SK-N-SH (cell line): Measurements from ENCODE around the gene HDGFL3. TPM values are rescaled to one million over a fixed set of nuclear protein-coding genes. Genes with fewer than 3 reads are reported as not detected.

Experiments used
- CTCF ChIA-PET: fragments of 300-600, 350-600 bp; formaldehyde crosslinking; extraction: SDS; loops from one replicate; lab custom pipeline; 2021; lab: Yijun Ruan, JAX
- POLR2A ChIA-PET: fragments of 350-600 bp; sonication (Branson Sonifier 250); formaldehyde crosslinking; extraction: SDS; loops from one replicate; lab custom pipeline; 2020; ENCODE audit warnings: antibody characterized with exemption, inconsistent platforms; lab: Yijun Ruan, JAX
- DNase-seq: peaks from one replicate; pipeline ENCODE4 v3.0.0; 2012
- H2AFZ ChIP-seq: fragments of 200-600 bp; sonication (generic); 2 replicates; pipeline ENCODE4 v1.8.1; 2016; ENCODE audit warnings: antibody characterized with exemption, mild to moderate bottlenecking, low read depth
- H3F3A ChIP-seq: fragments of 200-600 bp; sonication (generic); replicated peaks from 2 replicates; pipeline ENCODE3; 2016; ENCODE audit warnings: antibody characterized with exemption, mild to moderate bottlenecking; ENCODE audit not compliant: insufficient read depth
- H3K27ac ChIP-seq, 2 experiments: fragments of 200-500 bp in 1 of 2; fragments of 200-600 bp in 1 of 2; sonication (Bioruptor generic) in 1 of 2; sonication (generic), shearing (Covaris generic) in 1 of 2; 2 replicates each; pipeline versions ENCODE4 v1.5.1 to v1.6.1; 2014 to 2016; ENCODE audit warnings: low read depth in 2 of 2, inconsistent platforms in 1 of 2, low read length in 1 of 2, mild to moderate bottlenecking in 1 of 2, mixed read lengths in 1 of 2
- H3K27me3 ChIP-seq: fragments of 200-600 bp; sonication (generic), shearing (Covaris generic); 2 replicates; pipeline ENCODE4 v1.6.1; 2016; ENCODE audit warnings: mixed run types; ENCODE audit not compliant: insufficient read depth
- H3K36me3 ChIP-seq, 2 experiments: fragments of 200-500 bp in 1 of 2; fragments of 200-600 bp in 1 of 2; sonication (Bioruptor generic) in 1 of 2; sonication (generic) in 1 of 2; replicated peaks in 1 of 2; 2 replicates each; pipeline versions ENCODE3 to v1.5.1; 2014 to 2016; ENCODE audit warnings: low read length in 1 of 2, mild to moderate bottlenecking in 1 of 2; ENCODE audit not compliant: insufficient read depth in 2 of 2, control insufficient read depth in 1 of 2
- H3K4me1 ChIP-seq, 2 experiments: fragments of 200-500 bp in 1 of 2; fragments of 200-600 bp in 1 of 2; sonication (Bioruptor generic) in 1 of 2; sonication (generic), shearing (Covaris generic) in 1 of 2; 2 replicates each; pipeline versions ENCODE4 v1.5.1 to v1.6.1; 2014 to 2016; ENCODE audit warnings: low read depth in 1 of 2, low read length in 1 of 2, mixed run types in 1 of 2; ENCODE audit not compliant: insufficient read depth in 2 of 2, control insufficient read depth in 1 of 2
- H3K4me2 ChIP-seq: fragments of 200-600 bp; sonication (generic), shearing (Covaris generic); 2 replicates; pipeline ENCODE4 v1.6.1; 2017; ENCODE audit warnings: mixed run types
- H3K4me3 ChIP-seq, 2 experiments: fragments of 200-500 bp in 1 of 2; fragments of 200-600 bp in 1 of 2; sonication (Bioruptor generic) in 1 of 2; sonication (generic), shearing (Covaris generic) in 1 of 2; 2 replicates each; pipeline versions ENCODE4 v1.5.1 to v1.8.1; 2014 to 2016; ENCODE audit warnings: low read depth in 2 of 2, inconsistent platforms in 1 of 2, low read length in 1 of 2, mild to moderate bottlenecking in 1 of 2, mixed read lengths in 1 of 2, moderate library complexity in 1 of 2
- H3K79me2 ChIP-seq: fragments of 200-600 bp; sonication (generic); 2 replicates; pipeline ENCODE4 v1.8.1; 2017; ENCODE audit warnings: mild to moderate bottlenecking; ENCODE audit not compliant: insufficient read depth
- H3K9ac ChIP-seq: fragments of 200-600 bp; sonication (generic); 2 replicates; pipeline ENCODE4 v1.6.1; 2017; ENCODE audit warnings: mixed run types
- H3K9me2 ChIP-seq: fragments of 200-600 bp; sonication (generic); 2 replicates; pipeline ENCODE4 v1.6.1; 2017; ENCODE audit warnings: mixed run types
- H3K9me3 ChIP-seq: fragments of 200-600 bp; sonication (generic); 2 replicates; pipeline ENCODE4 v1.6.1; 2017; ENCODE audit warnings: mixed run types, mild to moderate bottlenecking, moderate library complexity
- H4K20me1 ChIP-seq: fragments of 200-600 bp; sonication (generic); 2 replicates; pipeline ENCODE4 v1.6.1; 2017; ENCODE audit warnings: mild to moderate bottlenecking, mixed run types; ENCODE audit not compliant: insufficient read depth
- ELF1 ChIP-seq: IDR thresholded peaks from 2 replicates; pipeline ENCODE4 v1.4.0; 2012
- EZH2phosphoT487 ChIP-seq: fragments of 200-600 bp; sonication (generic); IDR thresholded peaks from 2 replicates; pipeline ENCODE4 v1.6.1; 2017; ENCODE audit warnings: low read depth, mixed run types, mild to moderate bottlenecking, antibody characterized with exemption, moderate library complexity, borderline replicate concordance
- FOSL2 ChIP-seq: IDR thresholded peaks from 2 replicates; pipeline ENCODE4 v1.4.0; 2012; ENCODE audit warnings: low read depth, mild to moderate bottlenecking, moderate library complexity, borderline replicate concordance
- FOXJ3 ChIP-seq: sonication (generic); formaldehyde crosslinking; IDR thresholded peaks from 2 replicates; pipeline ENCODE4 v1.5.1; 2020; ENCODE audit warnings: mild to moderate bottlenecking, missing genetic modification reagents
- JUND ChIP-seq: IDR thresholded peaks from 2 replicates; pipeline ENCODE4 v1.4.0; 2012
- MAX ChIP-seq: IDR thresholded peaks from 2 replicates; pipeline ENCODE4 v1.4.0; 2012; ENCODE audit warnings: low read depth
- MXI1 ChIP-seq: IDR thresholded peaks from 2 replicates; pipeline ENCODE4 v1.6.1; 2012; ENCODE audit warnings: mild to moderate bottlenecking, low read depth, low read length, improper control_type of control experiment
- NFIC ChIP-seq: IDR thresholded peaks from 2 replicates; pipeline ENCODE4 v1.4.0; 2012; ENCODE audit warnings: borderline replicate concordance
- RAD21 ChIP-seq: IDR thresholded peaks from 2 replicates; pipeline ENCODE4 v1.6.1; 2012; ENCODE audit warnings: mild to moderate bottlenecking, low read length
- RCOR1 ChIP-seq: fragments of 150-350 bp; IDR thresholded peaks from 2 replicates; pipeline ENCODE4 v1.6.1; 2017; ENCODE audit warnings: antibody characterized with exemption, low read length
- RFX5 ChIP-seq: IDR thresholded peaks from 2 replicates; pipeline ENCODE4 v1.6.1; 2012; ENCODE audit warnings: mild to moderate bottlenecking, improper control_type of control experiment, low read length
- RXRA ChIP-seq: IDR thresholded peaks from 2 replicates; pipeline ENCODE4 v1.4.0; 2012; ENCODE audit warnings: low read depth, mild to moderate bottlenecking, borderline replicate concordance
- USF1 ChIP-seq: IDR thresholded peaks from 2 replicates; pipeline ENCODE4 v1.4.0; 2012; ENCODE audit warnings: low read depth, borderline replicate concordance
- YY1 ChIP-seq: IDR thresholded peaks from 2 replicates; pipeline ENCODE4 v1.4.0; 2012; ENCODE audit warnings: low read depth, mild to moderate bottlenecking
- WGBS: methylation state at CpG from one replicate; pipeline ENCODE4 v1.1.6; 2017; ENCODE audit warnings: low lambda C conversion rate; 5-methylcytosine and 5-hydroxymethylcytosine counted together
- polyA plus RNA-seq, 3 experiments: library from polyadenylated mRNA; depleted of rRNA; stranded (reverse); fragments of >200 nt; gene quantifications; 2 replicates each; pipeline ENCODE4 v1.2.3, GENCODE V29; 2012
- TF ChIP-seq, protein P1 (sequence below): IDR thresholded peaks from 2 replicates; pipeline ENCODE4; 2012

HDGFL3 gene
- polyA plus RNA-seq, 1 of the 3 experiments (the other 2 are of a cell fraction) = 8.0 TPM

DNA sequence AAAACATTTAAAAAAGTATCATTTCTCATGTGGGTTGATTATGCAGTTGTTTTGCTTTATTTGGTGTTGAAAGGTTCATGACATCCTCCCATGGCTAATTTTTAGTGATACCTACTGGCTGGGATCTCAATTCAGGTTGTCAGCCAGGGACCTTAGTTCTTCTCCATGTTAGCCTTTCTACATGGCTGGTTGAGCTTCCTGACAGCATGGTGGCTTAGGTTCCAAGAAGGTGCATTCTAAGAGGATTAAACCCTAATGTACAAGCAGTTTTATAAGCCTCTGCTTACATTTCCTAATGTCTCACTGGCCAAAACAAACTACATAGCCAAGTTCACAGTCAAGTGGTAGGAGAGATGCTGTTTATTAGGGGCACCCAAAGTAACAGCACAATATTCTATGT, 109.5 kb downstream of the HDGFL3 start:
- no peak overlapping the region for H3K4me3 ChIP-seq
- no peak overlapping the region for H3K9ac ChIP-seq
- ChIA-PET CTCF (no interaction called here), POLR2A (no interaction called here)
- H3K79me2 ChIP-seq = no peaks in the 10 kb centered on the region
- H3K9me3 ChIP-seq = no peaks in the 10 kb centered on the region; the same call in 1 of the 2 replicates
- no peak for TF ChIP-seq RFX5
- TF ChIP-seq ELF1 = no peak
- TF ChIP-seq JUND = no peak
- TF ChIP-seq EZH2phosphoT487 = no peak
- TF ChIP-seq NFIC = no peak
- no peaks in the 10 kb centered on the region for H3K4me1 ChIP-seq
- no peak overlapping the region for H2AFZ ChIP-seq
- peaks cover 13% of the 10 kb centered on the region; the same call in 1 of the 2 replicates for H3K27me3 ChIP-seq
- no peak overlapping the region for H3K27ac ChIP-seq
- no peaks in the 10 kb centered on the region for H3F3A ChIP-seq
- no peak overlapping the region for H3K4me2 ChIP-seq
- H3K9me2 ChIP-seq = no peaks in the 10 kb centered on the region
- H3K36me3 ChIP-seq = no peaks in the 10 kb centered on the region
- H4K20me1 ChIP-seq = no peaks in the 10 kb centered on the region
- no peak for DNase-seq

GRCh38 chr15:83094583-83094982, 113.0 kb downstream of the HDGFL3 start:
- Histone ChIP-seq H3F3A (no peaks in the 10 kb centered on the region), H3K9ac (no peak overlapping the region), H3K9me2 (no peaks in the 10 kb centered on the region), H3K36me3 (no peaks in the 10 kb centered on the region), H2AFZ (no peak overlapping the region), H3K27ac (no peak overlapping the region), H4K20me1 (no peaks in the 10 kb centered on the region), H3K9me3 (no peaks in the 10 kb centered on the region; the same call in 1 of the 2 replicates), H3K4me1 (no peaks in the 10 kb centered on the region), H3K4me3 (no peak overlapping the region), H3K4me2 (no peak overlapping the region), H3K27me3 (no peaks in the 10 kb centered on the region; the same call in 1 of the 2 replicates), H3K79me2 (no peaks in the 10 kb centered on the region)
- ChIA-PET CTCF (no interaction called here), POLR2A (no interaction called here)
- no peak for TF ChIP-seq EZH2phosphoT487
- TF ChIP-seq RXRA = no peak
- no peak for TF ChIP-seq MXI1
- no peak for TF ChIP-seq YY1
- no peak for TF ChIP-seq RAD21
- TF ChIP-seq RCOR1 = no peak
- TF ChIP-seq USF1 = no peak
- TF ChIP-seq RFX5 = no peak
- TF ChIP-seq FOXJ3 (CRISPR knock-in tag) = no peak
- TF ChIP-seq FOSL2 = no peak
- TF ChIP-seq JUND = no peak
- TF ChIP-seq, protein P1, sequence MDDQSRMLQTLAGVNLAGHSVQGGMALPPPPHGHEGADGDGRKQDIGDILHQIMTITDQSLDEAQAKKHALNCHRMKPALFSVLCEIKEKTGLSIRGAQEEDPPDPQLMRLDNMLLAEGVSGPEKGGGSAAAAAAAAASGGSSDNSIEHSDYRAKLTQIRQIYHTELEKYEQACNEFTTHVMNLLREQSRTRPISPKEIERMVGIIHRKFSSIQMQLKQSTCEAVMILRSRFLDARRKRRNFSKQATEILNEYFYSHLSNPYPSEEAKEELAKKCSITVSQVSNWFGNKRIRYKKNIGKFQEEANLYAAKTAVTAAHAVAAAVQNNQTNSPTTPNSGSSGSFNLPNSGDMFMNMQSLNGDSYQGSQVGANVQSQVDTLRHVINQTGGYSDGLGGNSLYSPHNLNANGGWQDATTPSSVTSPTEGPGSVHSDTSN = no peak
- TF ChIP-seq NFIC = no peak
- no peak for TF ChIP-seq MAX
- 55% methylated on average over 4 of the region's 5 CpGs for WGBS
- DNase-seq = no peak
